ENCODE results near the gene SLC2A6.
A peak's percentile ranks its signal among the peaks of the same experiment; 100 is the strongest.

SLC2A6 gene

GRCh38 chr9:133515615-133516255 lies 36.8 kb upstream of the SLC2A6 start:
- DNase-seq = no peak

DNA sequence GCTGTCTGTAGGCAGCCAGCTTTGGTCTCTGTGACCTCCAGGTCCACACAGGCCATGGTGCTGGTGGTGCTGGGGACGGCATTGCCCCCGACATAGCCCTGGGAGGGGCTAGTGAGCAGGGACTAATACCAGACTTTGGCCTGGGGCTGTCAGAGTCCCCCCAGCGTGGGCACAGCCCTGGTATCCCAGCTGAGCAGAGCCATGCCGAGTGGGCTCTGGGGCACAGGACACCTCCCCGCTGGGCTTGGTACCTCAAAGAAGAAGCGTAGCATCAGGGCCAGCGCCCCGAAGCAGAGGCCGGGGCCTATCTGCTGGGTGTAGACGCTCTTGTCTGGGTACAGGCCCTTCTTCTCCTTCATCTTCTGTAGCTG lies 36.3 kb upstream of the SLC2A6 start:
- DNase-seq = no peak

GRCh38 chr9:133514460-133515239 lies 35.8 kb upstream of the SLC2A6 start:
- DNase-seq = peak; percentile 46

DNA sequence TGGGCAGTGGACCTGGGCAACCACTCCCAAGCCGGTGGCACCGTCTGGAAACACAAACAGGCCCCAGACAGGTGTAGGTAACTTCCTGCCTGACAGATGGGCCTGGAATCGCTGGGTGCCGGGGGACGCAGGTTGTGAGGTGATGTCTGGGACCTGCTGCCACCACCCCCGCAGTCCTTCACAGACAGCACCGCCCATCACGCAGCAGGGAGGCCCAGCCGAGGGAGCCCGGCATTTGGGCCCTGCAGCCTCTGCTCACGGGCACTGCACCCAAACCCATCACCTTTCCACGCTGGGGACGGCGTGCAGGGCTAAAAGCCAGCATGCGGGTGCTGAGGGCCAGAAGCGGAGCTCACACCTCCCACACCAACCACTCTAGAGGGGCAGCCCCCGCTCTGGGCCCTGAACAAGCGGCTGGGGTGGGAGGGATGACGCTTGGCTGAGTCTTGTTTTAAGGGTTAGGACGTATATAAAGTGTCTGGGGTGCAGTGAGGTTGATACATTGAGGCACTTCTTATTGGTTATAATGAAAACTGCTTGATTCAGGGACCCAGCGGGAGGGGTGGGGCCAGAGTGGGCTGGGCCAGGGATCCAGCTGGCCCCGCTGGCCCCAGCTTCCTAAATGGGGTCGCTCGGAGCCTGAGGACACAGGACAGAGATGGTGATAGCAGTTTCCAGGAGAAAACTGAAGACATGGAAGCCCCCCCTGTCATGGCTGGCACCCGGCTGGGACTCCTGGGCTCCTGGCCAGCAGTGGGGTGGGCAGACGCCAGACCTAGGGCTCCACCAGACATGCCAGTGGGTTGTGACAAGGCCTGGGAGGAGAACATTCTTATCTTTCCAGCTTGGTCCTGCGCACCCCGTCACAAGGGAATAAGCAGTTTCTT lies 34.6 kb upstream of the SLC2A6 start:
- no peak for DNase-seq

DNA sequence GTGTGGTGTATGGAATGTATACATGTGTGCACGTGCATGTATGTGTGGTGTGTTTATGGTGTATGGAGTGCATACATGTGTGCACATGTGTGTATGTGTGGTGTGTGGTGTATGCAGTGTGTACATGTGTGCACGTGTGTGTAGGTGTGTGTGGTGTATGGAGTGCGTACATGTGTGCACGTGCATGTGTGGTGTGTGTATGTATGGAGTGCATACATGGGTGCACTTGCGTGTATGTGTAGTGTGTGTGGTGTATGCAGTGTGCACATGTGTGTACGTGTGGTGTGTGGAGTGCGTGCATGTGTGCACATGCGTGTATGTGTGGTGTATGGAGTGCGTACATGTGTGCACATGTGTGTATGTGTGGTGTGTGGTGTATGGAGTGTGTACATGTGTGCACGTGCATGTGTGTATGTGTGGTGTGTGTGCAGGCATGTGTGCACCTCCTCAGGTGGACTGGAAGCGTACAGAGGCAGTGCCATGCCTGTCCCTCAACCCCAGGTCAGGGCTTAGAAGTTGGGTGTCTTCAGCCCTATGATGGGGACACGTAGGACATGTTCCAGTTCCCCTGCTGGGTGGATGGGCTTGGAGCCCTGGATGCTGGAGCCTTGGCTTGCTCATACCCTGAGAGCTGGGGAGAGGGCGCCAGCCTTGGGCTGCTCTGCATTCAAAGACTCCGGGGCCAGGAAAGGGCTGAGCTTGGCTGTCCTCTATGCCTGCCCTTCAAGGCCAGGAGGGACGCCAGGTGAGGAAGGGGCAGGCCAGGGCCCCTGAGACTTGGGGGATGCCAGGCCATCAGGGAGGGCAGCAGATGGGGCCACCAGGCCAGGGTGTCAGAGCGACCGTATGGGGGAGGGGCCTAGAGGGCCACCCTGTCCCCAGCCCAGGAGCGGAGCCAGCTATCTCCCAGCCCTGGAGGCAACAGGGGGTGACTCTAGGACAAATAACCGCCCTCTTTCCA lies 33.6 kb upstream of the SLC2A6 start:
- DNase-seq = no peak

DNA sequence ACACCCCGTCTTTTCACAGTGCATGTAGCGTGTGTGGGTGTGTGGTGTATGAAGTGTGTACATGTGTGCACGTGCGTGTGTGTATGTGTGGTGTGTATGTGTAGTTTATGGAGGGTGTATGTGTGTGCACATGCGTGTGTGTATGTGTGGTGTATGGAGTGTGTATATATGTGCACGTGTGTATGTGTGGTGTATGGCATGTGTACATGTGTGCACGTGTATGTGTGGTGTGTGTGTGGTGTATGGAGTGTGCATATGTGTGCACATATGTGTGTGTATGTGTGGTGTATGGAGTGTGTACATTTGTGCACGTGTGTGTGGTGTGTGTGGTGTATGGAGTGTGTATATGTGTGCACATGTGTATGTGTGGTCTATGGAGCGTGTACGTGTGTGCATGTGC lies 32.7 kb upstream of the SLC2A6 start:
- no peak for DNase-seq

DNA sequence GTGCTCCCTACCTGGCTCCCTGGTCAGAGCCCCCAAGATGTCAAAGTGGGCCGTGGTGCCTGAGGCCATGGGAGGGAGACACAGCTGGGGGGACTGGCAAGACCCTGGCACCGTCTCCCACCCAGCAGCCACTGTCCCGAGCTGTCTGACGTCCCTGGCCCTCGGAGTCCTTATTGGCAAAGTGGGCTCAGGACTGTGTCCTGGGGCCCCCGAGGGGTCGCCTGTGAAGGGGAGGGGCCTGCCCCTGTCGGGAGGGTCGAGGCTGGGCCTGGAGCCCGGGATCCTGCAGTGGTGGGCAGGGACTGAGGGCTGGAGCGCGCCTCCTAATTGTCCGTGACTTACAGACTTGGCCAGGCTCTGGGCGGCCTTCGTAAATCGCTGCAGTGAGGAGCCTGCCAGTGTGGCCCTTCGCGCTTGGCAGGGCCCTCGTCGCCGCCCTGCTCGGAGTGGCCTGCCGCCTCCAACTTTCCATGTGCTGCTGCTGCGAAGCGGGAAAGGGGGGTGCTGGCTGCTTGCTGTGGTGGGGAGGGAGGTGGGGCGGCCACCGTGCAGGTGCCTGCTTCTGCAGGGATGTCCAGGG lies 32.1 kb upstream of the SLC2A6 start:
- DNase-seq = no peak

- DNase-seq = peak; percentile 55
These were observed 30.5 kb upstream of the SLC2A6 start for GRCh38 chr9:133509179-133510083.

GRCh38 chr9:133508046-133508445 lies 29.1 kb upstream of the SLC2A6 start:
- no peak for DNase-seq

- DNase-seq = no peak
These were observed 28.5 kb upstream of the SLC2A6 start for GRCh38 chr9:133507246-133507965.

DNA sequence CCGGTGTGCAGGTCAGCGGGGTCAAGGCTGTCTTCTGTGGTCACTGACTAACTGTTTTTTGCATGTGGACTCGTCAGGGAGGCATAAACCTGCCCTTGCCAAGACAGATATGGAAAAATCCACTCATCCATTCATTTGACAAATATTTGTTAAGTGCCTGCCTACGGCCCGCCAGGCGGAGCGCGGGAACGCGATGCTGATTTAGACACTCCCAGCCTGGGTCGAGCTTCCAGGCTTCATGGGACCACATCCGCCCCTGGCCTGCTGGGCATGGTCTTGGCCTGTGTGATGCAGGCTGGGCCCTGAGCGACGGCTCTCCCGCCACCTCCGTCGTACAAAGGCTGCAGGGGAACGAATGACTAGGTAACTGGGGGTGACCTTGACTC lies 27.7 kb upstream of the SLC2A6 start:
- no peak for DNase-seq

DNA sequence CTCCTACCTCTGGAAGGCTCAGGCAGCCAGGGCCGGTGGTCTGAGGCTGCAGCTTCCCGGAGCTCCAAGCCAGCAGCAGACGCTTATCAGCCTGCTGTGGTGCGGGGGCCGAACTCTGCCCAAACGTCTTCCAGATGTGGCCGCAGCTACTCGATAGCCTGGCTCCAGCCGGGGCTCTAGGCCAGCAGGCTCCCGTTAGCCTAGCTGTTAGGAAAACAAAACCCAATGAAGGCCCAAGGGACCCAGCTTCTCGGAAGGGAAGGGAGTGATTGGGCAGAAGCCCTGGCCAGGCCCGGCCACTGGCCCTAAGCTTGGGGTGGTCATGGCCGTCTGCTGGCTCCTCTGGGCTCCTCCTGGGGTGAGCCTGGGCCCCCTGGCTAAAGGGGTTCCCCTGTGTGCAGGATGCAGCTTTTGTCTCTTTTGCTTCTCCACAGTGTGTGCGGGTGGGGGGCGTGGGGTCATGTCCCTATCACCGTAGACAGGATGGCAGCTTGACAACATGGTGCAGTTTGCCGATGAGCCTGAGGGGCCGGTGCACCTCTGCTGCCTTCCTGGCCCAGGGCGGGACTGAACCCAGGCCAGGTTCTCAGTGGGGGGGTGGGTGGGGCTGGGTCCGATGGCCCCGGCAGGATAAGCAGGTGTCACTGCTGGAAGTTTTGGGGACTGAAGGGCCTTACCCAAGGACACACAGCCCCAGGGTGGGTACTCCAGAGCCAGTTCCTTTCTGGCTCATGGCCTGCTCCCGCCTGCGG lies 27.2 kb upstream of the SLC2A6 start:
- DNase-seq = no peak

GRCh38 chr9:133505186-133505830 lies 26.4 kb upstream of the SLC2A6 start:
- DNase-seq = no peak

- DNase-seq = no peak
These were observed 23.2 kb upstream of the SLC2A6 start for GRCh38 chr9:133502112-133502511.

DNA sequence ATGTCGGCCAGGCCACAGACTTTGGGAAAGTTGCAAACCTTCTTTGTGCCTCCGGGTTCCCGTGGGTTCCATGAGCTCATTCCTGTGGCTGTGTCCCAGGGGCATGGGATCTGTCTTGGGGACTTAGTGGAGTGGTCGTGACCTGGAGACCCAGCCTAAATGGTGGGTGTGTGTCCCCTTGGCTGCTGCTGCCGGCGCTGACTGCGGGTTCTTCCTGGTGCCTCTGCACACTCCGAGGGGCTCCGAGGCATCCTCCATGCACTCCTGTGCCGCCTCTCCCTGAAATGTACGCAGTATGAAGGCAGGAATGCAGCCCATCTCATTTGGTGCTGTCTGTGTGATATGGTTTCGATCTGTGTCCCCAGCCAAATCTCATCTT lies 21.0 kb upstream of the SLC2A6 start:
- no peak for DNase-seq

GRCh38 chr9:133499132-133499891 lies 20.4 kb upstream of the SLC2A6 start:
- no peak for DNase-seq

DNA sequence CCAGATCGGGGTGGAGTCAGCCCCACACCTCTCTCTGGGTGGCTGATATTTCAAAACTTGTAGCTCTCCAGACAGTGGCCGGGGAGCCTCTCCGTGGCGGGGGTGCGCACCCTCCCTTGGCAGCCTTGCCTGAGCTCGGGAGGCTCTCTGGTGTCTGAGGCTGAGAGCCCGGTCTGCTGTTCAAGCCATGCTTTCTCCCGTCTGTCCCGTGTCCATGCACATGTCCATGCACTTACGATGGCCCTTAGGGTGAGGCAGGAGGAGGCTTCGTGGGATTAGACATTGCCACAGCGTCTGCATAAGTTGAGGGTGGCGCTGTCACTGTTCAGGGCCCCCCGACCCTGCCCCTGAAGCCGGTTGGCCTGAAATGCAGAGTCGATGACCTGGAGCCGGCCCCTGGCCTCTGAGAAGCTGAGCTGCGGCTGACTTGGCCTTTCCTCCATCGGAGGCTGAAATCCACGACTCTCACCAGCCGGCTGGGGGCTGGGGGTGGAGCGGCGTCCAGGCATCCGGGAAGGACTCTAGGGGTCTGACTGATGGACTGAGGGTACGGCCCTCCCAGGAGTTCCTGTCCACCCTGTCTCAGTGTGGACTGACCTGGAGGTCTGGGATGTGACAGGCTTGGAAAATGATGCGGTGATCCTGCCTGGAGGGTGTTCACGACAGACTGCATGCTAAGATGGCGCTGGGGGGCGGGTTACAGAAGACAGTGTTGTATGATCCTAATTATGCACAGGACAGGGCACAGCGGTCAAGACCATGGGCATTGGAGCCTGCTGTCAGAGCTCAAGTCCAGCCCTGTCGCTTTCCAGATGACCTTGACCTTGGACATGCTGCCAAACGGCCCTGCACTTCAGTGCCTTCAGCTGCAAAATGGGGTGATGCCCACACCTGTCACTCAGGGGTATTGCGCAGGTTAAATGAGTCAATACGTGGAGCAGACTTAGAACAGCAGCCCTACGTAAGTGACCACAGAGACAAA lies 18.3 kb upstream of the SLC2A6 start:
- DNase-seq = no peak

All from midbrain (tissue), 1 donor.